ENCODE data around the gene SNCB. TPM values are rescaled to one million over a fixed set of nuclear protein-coding genes. Genes with fewer than 3 reads are reported as not detected.

The SNCB gene
- total RNA-seq, 2 experiments from 2014 or later, result 0.46 to 0.55 TPM

DNA sequence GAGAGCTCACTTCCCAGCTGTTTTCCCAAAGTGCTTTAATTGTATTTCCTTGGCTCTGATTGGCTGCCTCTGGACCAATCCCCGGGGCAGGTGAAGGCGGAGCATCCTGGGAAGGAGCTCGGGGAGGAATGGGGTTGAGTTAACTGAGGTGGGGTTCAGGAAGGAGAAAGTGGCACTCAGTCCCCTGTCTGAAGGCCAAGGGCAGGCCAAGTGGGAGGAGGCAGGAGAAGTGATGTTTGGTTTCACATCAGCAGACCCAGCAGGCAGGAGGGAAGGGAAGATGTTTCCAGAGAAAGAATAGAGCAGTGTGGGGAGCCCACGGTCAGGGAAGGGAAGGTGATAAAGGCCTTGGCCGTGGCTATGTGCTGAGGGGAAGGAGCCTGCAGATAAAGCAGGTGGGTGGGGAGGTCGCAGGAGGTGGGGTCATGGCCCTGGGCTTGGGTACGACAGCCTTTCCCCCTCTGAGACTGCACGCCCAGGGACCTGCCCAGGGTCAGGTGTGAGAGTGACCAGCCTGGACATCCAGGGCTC, 20.1 kb upstream of the SNCB start:
- ChIA-PET CTCF (interaction anchor here (0.7 to 7.2 kb wide), 2 partner anchors 9 to 308 kb away, joined by 3 to 56 read pairs; no protein-coding TSS in a partner anchor), POLR2A (no interaction called here)
- Mint-ChIP-seq H3K4me3 (no peak overlapping the region), H3K36me3 (ENCODE audit: low read depth) (peaks cover 12% of the 10 kb centered on the region), H3K27ac (no peak overlapping the region), H3K27me3 (no peaks in the 10 kb centered on the region), H3K4me1 (peaks cover 62% of the 10 kb centered on the region), H3K9me3 (ENCODE audit: low read depth) (no peaks in the 10 kb centered on the region)
- DNase-seq (no peak), ATAC-seq (no peak)
- intact Hi-C loops (cut with DNase I, micrococcal nuclease), result loop anchor here in 1 of 2 experiments (5.0 kb wide), 1 partner anchor 252 kb away; no protein-coding TSS in a partner anchor

DNA sequence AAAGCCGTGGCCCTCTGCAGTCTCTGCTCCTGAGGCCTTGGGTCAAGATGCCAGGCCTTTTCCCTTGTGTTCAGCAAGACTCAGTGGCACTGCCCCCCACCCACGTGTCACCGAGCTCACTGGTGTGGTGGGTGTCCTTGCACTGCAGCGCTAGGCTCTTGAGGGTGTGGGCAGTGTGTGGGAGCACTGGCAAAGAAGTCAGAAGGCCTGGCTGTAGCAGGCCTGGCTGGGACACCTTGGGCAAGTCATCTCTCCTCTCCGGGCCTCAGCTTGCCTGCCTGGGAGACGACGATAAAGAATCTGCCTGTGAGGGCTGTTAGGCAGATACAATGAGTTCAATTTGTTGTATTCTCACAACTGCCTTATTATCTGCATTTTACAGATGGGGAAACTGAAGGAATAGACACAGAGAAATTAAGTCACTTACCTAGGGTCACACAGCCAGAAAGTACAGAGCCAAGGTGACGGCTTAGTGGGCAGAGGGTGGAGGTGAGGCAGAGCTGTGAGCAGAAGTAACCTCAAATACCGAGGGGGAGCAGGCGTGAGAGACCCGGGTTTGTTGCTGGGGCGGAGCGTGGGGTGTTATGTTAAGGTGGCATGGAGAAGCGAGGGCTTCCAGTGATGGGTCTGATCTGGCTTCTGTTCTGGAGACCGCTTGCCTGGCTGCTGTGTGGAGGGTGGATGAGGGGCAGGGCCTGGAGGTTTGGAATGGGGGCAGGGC, 18.3 kb upstream of the SNCB start:
- POLR2A ChIA-PET, result no interaction called here
- Mint-ChIP-seq H3K27ac (peak overlapping the region; percentile 39), H3K4me1 (peaks cover 50% of the 10 kb centered on the region), H3K9me3 (ENCODE audit: low read depth) (no peaks in the 10 kb centered on the region), H3K27me3 (no peaks in the 10 kb centered on the region), H3K4me3 (peak overlapping the region; percentile 81), H3K36me3 (ENCODE audit: low read depth) (peaks cover 10% of the 10 kb centered on the region)
- DNase-seq (peak; percentile 36), ATAC-seq (no peak)
- CTCF ChIA-PET, result interaction anchor here (0.6 to 7.2 kb wide), 2 partner anchors 10 to 20 kb away, joined by 4 to 56 read pairs; no protein-coding TSS in a partner anchor
- intact Hi-C loops (cut with DNase I, micrococcal nuclease), result loop anchor here in 1 of 2 experiments (5.0 kb wide), 1 partner anchor 664 kb away; the partner anchor contains the start of gene MXD3

DNA sequence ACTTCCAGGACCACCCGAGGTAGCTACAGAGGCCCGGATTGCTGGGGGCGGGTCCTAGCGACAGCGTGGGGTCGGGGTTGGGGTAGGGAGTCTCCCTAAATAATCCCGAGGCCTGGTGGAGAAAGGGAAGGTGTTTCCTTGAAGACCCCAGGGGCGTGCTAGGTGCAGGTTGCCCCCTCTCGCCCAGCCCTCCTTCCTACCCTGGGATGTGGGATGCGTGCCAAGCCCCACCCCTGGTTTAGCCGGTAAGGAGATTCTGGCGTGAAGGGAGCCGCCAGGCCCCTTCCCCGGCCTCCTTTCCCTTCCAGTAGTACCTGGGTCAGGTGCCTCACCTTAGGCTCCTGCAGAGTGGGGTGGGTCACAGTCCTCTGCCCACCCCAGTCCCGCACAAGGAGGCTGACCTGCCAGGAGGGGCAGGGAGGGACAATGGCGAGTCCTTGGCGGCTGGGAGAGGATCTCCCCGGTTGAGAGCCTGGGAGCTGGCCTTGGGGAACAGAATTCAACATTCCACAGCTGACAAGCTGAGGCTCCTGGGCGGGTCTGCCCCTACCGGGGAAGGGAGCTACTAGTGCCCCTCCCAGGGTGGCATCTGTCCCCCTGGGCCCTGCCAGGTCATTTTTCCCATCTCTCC, 17.6 kb upstream of the SNCB start:
- ATAC-seq (no peak), DNase-seq (peak; percentile 43)
- CTCF ChIA-PET, result interaction anchor here (0.8 to 7.2 kb wide), 2 partner anchors 11 to 75 kb away, joined by 4 to 56 read pairs; no protein-coding TSS in a partner anchor
- no peaks in the 10 kb centered on the region for H3K9me3 Mint-ChIP-seq (ENCODE audit: low read depth)
- intact Hi-C loops (cut with DNase I, micrococcal nuclease), result loop anchor here (1.0 to 5.0 kb wide), 14 partner anchors 18 to 1170 kb away; partner anchors contain the start of genes GPRIN1 (in 2 of the 2), CLTB (in 1 of the 2), EIF4E1B (in 1 of the 2) and FAF2 (in 1 of the 2)
- no peaks in the 10 kb centered on the region for H3K27me3 Mint-ChIP-seq
- peak overlapping the region; percentile 81 for H3K4me3 Mint-ChIP-seq
- peaks cover 43% of the 10 kb centered on the region for H3K4me1 Mint-ChIP-seq
- POLR2A ChIA-PET, result interaction anchor here (1.2 kb wide), 1 partner anchor 254 kb away, joined by 3 read pairs; no protein-coding TSS in a partner anchor
- H3K27ac Mint-ChIP-seq, result peak overlapping the region; percentile 83
- peaks cover 6% of the 10 kb centered on the region for H3K36me3 Mint-ChIP-seq (ENCODE audit: low read depth)

DNA sequence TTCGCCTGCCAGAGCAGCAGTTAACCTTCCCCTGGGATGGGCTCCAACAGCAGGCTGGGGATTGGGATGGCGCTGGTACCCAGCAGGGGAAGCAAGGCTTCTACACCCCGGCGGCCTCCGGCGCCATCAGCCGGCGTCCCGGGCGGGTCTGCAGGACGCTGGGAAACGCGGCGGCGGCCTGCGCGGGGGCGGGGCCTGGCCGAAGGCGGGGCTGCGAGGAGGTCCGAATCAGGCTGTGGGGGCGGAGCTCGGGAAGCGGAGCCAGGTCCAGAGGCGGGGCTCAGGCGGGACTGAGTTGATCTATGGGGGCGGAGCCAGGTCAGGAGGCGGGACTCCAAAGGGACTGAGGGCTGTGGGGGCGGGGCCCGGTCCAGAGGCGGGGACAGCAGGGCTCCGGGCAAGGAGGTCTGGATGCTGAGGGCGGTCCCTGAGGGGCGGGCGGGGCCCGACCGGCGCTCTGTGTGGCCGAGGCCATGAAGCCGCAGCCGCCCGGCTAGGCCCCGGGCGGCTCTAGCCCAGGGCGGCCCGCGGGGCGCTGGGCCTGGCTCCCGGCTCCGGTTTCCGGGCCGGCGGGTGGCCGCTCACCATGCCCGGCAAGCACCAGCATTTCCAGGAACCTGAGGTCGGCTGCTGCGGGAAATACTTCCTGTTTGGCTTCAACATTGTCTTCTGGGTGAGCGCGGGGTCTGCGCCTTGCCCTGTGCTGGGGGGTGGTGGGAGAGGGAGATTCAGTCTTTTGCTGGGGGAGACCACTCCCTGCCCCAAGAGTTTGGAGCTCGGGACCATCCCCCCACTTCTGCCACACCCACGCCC, 16.9 kb upstream of the SNCB start, which contains the start of gene TSPAN17:
TSPAN17 (plus strand) TSS at position 455 of the 813 bp plus-strand sequence; CDS start at position 587, 132 bp downstream.
- intact Hi-C loops (cut with DNase I, micrococcal nuclease), result loop anchor here (1.0 to 5.0 kb wide), 14 partner anchors 17 to 1169 kb away; partner anchors contain the start of genes GPRIN1 (in 2 of the 2), CLTB (in 1 of the 2), EIF4E1B (in 1 of the 2) and FAF2 (in 1 of the 2)
- Mint-ChIP-seq H3K36me3 (ENCODE audit: low read depth) (peaks cover 2% of the 10 kb centered on the region), H3K4me1 (peaks cover 36% of the 10 kb centered on the region), H3K9me3 (ENCODE audit: low read depth) (no peaks in the 10 kb centered on the region), H3K4me3 (peak within 1 kb of the TSS; percentile 81), H3K27ac (peak within 1 kb of the TSS; percentile 87), H3K27me3 (no peaks in the 10 kb centered on the region)
- CTCF ChIA-PET, result interaction anchor here (0.7 to 7.2 kb wide), 6 partner anchors 12 to 662 kb away, joined by 3 to 56 read pairs (median 4); partner anchors contain the start of genes EIF4E1B, FAF2 and SNCB
- DNase-seq (peak; percentile 100), ATAC-seq (peak; percentile 95)
- POLR2A ChIA-PET, result interaction anchor here (1.2 kb wide), 2 partner anchors 13 to 254 kb away, joined by 3 read pairs; no protein-coding TSS in a partner anchor

DNA sequence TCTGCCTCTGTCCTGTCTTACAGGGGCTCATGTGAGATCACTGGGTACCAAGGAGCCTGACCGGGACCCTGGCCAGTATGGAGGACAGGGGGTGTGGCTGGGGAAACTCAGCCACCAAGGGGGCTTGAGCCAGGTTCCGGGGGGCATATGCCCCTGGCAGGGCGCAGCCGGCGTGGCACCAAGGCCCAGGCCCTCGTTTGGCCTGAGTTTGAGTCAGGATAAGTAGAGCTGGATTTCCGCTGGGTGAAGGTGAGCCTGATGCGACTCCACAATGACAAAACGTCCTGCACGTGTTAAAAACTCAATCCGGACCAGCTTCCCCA, 16.3 kb upstream of the SNCB start:
- Mint-ChIP-seq H3K27ac (peak overlapping the region; percentile 87), H3K9me3 (ENCODE audit: low read depth) (no peaks in the 10 kb centered on the region), H3K4me1 (peaks cover 31% of the 10 kb centered on the region), H3K36me3 (ENCODE audit: low read depth) (peaks cover 2% of the 10 kb centered on the region), H3K27me3 (no peaks in the 10 kb centered on the region), H3K4me3 (peak overlapping the region; percentile 81)
- no peak for DNase-seq
- peak; percentile 21 for ATAC-seq
- intact Hi-C loops (cut with DNase I, micrococcal nuclease), result loop anchor here (1.0 to 5.0 kb wide), 14 partner anchors 16 to 1168 kb away; partner anchors contain the start of genes GPRIN1 (in 2 of the 2), CLTB (in 1 of the 2), EIF4E1B (in 1 of the 2) and FAF2 (in 1 of the 2)
- ChIA-PET CTCF (interaction anchor here (0.7 to 7.2 kb wide), 5 partner anchors 12 to 663 kb away, joined by 3 to 56 read pairs (median 3); partner anchors contain the start of gene FAF2), POLR2A (interaction anchor here (1.2 kb wide), 1 partner anchor 12 kb away, joined by 3 read pairs; no protein-coding TSS in a partner anchor)

DNA sequence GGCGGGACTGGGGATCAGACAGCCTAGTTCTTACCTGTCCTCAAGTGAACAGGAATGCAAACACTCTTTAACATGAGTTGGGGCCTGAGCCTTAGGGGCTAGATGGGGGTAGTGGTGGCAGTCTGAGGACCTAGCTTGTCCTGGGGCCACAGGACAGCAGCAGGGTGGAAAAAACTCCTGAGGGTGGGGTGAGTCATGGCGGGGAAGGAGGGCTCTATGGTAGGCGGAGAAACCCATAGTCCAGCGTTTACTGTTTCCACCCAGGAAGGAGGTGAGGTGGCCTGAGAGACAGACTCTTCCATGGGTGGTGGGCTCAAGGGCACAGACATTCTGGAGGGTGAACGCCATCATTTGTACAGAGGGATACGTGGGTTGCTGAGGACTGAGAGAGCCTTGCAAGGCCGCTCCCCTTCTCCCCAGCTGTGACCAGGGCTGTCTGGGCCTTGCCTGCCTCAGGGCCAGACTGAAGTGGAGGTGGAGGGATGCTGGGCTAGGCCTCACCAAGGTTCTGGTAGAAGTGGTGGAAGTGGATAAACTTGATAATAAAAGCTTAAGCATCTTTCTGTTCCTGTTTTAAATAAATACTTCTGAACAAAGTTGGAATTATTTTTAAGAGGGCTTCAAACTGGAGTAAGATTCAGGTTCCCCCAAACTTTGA, 15.8 kb upstream of the SNCB start:
- DNase-seq (no peak), ATAC-seq (no peak)
- H3K4me1 Mint-ChIP-seq, result peaks cover 31% of the 10 kb centered on the region
- POLR2A ChIA-PET, result interaction anchor here (1.2 kb wide), 1 partner anchor 12 kb away, joined by 3 read pairs; no protein-coding TSS in a partner anchor
- H3K9me3 Mint-ChIP-seq (ENCODE audit: low read depth), result no peaks in the 10 kb centered on the region
- H3K4me3 Mint-ChIP-seq, result peak overlapping the region; percentile 81
- no peaks in the 10 kb centered on the region for H3K27me3 Mint-ChIP-seq
- intact Hi-C loops (cut with DNase I, micrococcal nuclease), result loop anchor here (2.0 to 5.0 kb wide), 4 partner anchors 35 to 666 kb away; partner anchors contain the start of genes GPRIN1 (in 1 of the 2), MXD3 (in 1 of the 2) and ZNF346 (in 1 of the 2)
- CTCF ChIA-PET, result interaction anchor here (0.7 to 7.2 kb wide), 5 partner anchors 13 to 663 kb away, joined by 3 to 56 read pairs (median 3); partner anchors contain the start of gene FAF2
- peaks cover 2% of the 10 kb centered on the region for H3K36me3 Mint-ChIP-seq (ENCODE audit: low read depth)
- H3K27ac Mint-ChIP-seq, result peak overlapping the region; percentile 87

DNA sequence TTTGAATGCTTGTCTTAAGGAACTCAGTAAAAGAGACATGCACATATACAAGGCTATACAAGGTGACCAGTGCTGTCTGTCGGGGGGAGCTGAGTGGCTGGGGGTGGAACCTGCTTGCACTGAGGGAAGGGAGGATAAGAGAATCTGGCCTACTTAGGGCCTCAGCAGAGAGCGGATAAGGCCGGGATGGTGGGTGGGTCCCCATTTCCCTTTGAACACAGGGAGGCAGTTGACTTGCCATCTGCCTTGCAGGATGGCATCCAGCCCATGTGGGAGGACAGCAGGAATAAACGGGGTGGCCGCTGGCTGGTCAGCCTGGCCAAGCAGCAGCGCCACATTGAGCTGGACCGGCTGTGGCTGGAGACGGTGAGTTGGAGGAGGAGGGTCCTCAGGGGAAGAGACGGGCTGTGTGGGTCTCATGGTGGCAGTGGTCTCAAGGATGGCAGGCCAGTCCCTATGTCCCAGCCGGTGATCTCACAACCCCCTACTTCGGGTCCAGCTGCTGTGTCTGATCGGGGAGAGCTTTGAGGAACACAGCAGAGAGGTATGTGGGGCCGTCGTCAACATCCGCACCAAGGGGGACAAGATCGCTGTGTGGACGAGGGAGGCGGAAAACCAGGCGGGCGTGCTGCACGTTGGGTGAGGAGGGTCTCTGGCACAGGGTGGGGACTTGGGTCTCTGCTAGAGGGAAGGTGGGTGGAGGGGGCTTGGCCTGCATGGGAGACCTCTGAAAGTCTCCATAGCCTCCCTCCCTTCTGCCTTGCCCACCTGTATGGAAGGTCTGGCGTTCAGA, 14.7 kb upstream of the SNCB start:
- Mint-ChIP-seq H3K27me3 (no peaks in the 10 kb centered on the region), H3K27ac (no peak overlapping the region), H3K4me1 (peaks cover 27% of the 10 kb centered on the region), H3K9me3 (ENCODE audit: low read depth) (no peaks in the 10 kb centered on the region), H3K4me3 (no peak overlapping the region), H3K36me3 (ENCODE audit: low read depth) (no peaks in the 10 kb centered on the region)
- ATAC-seq (no peak), DNase-seq (no peak)
- ChIA-PET POLR2A (no interaction called here), CTCF (interaction anchor here (0.6 to 0.8 kb wide), 2 partner anchors 32 to 85 kb away, joined by 3 to 4 read pairs; no protein-coding TSS in a partner anchor)
- intact Hi-C loops (cut with DNase I, micrococcal nuclease), result loop anchor here in 1 of 2 experiments (5.0 kb wide), 1 partner anchor 667 kb away; the partner anchor contains the start of gene MXD3

DNA sequence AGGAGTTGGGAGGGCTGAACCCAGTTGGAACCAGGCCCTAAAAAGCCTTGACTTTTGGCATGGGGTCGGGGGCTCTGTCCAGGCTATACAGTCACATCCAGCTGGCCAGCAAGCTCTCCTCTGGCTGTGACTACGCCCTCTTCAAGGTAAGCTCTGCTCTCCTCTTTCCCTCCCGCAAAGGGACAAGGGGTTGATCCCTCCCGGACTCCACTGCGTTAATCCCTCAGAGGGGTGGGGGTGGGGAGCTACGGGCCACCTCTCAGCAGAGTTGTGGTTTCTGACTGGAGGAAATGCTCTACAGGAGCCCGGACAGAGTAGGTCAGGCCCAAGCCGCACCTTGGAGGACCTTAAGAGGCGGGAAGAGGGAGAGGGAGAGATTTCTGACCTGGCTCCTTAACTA, 14.0 kb upstream of the SNCB start:
- H3K4me1 Mint-ChIP-seq, result peaks cover 24% of the 10 kb centered on the region
- no peak for DNase-seq
- no peaks in the 10 kb centered on the region for H3K27me3 Mint-ChIP-seq
- no peak overlapping the region for H3K4me3 Mint-ChIP-seq
- H3K36me3 Mint-ChIP-seq (ENCODE audit: low read depth), result no peaks in the 10 kb centered on the region
- ChIA-PET CTCF (interaction anchor here (0.5 kb wide), 1 partner anchor 14 kb away, joined by 4 read pairs; the partner anchor contains the start of genes EIF4E1B and SNCB), POLR2A (interaction anchor here (0.6 kb wide), 1 partner anchor 215 kb away, joined by 3 read pairs; no protein-coding TSS in a partner anchor)
- intact Hi-C loops (cut with DNase I, micrococcal nuclease), result no loop called here
- no peaks in the 10 kb centered on the region for H3K9me3 Mint-ChIP-seq (ENCODE audit: low read depth)
- no peak overlapping the region for H3K27ac Mint-ChIP-seq
- ATAC-seq, result no peak

DNA sequence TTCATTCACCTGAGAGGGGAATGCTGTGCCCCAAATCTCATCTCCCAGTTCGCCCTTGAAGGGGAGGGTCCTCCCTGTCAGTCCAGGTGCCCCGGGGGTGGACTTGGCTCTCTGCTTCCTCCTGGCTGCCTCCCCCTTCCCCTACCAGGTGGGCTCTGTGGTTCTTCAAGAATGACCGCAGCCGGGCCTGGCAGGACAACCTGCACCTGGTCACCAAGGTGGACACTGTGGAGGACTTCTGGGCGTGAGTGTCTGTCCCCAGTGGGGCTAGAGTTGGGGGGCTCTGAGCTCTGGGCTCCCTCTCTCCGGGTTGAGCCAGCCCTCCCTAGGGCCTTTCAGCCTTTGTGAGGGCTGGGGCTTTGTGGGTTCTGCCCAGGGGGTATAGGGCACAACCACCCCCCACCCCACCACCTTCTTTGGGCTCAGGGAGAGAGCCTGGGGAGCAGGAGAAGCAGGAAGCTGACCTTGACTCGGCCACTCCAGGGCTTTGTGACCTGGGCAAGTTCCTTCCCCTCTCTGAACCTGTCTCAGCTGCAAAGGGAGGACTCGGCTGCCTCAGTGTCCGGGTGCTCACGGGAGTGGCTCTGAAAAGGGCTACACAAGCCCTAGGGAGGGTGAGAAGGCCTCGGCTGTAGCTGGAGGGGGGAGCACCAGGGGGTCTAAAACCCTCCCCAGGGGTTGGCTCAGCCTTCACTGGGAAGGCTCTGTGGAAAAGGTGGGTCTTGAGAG, 13.3 kb upstream of the SNCB start:
- CTCF ChIA-PET, result interaction anchor here (0.5 kb wide), 1 partner anchor 13 kb away, joined by 4 read pairs; the partner anchor contains the start of genes EIF4E1B and SNCB
- DNase-seq (no peak), ATAC-seq (no peak)
- Mint-ChIP-seq H3K4me3 (no peak overlapping the region), H3K27me3 (no peaks in the 10 kb centered on the region), H3K4me1 (peaks cover 18% of the 10 kb centered on the region), H3K27ac (no peak overlapping the region), H3K9me3 (ENCODE audit: low read depth) (no peaks in the 10 kb centered on the region), H3K36me3 (ENCODE audit: low read depth) (no peaks in the 10 kb centered on the region)
- intact Hi-C loops (cut with DNase I, micrococcal nuclease), result no loop called here
- POLR2A ChIA-PET, result interaction anchor here (0.6 kb wide), 2 partner anchors 102 to 214 kb away, joined by 3 read pairs; no protein-coding TSS in a partner anchor

Measured in activated CD4-positive, alpha-beta T cell treated with anti-CD3 and anti-CD28 coated beads for 36 hours (primary cell).